ENCODE results near the gene MORN1. TPM values are rescaled to one million over a fixed set of nuclear protein-coding genes. Genes with fewer than 3 reads are reported as not detected.

MORN1 gene
- total RNA-seq, 1 donor from 2014 or later = 12.1 TPM

DNA sequence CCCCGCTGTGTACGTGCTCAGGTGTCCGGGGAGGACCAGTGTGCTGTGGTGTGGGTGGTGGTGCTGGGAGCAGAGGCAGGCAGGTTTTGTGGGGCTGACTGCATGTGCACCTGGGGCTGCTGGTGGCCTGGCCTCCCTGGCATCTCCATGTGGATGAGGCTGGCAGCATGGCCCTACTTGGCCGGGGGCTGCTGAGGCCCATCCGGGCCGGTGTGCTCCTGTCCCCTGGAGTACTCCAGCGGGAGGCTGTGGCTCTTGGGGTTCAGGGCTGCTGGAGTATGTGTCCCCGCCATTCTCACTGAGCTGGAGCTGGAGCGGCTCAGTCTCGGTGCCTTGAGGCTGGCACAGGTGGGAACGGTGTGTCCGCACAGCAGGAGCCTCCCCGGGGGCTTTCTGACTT is 41.8 kb upstream of the MORN1 start:
- Mint-ChIP-seq H3K27me3 (ENCODE audit: unreplicated experiment) (peaks cover 4% of the 10 kb centered on the region), H3K4me1 (ENCODE audit: unreplicated experiment) (no peaks in the 10 kb centered on the region), H3K4me3 (ENCODE audit: unreplicated experiment) (no peak overlapping the region), H3K27ac (ENCODE audit: unreplicated experiment) (no peak overlapping the region), H3K9me3 (ENCODE audit: unreplicated experiment) (no peaks in the 10 kb centered on the region), H3K36me3 (ENCODE audit: low read depth, unreplicated experiment) (no peaks in the 10 kb centered on the region)
- DNase-seq (ENCODE audit: low spot score) = no peak
- TF ChIP-seq, protein P1, sequence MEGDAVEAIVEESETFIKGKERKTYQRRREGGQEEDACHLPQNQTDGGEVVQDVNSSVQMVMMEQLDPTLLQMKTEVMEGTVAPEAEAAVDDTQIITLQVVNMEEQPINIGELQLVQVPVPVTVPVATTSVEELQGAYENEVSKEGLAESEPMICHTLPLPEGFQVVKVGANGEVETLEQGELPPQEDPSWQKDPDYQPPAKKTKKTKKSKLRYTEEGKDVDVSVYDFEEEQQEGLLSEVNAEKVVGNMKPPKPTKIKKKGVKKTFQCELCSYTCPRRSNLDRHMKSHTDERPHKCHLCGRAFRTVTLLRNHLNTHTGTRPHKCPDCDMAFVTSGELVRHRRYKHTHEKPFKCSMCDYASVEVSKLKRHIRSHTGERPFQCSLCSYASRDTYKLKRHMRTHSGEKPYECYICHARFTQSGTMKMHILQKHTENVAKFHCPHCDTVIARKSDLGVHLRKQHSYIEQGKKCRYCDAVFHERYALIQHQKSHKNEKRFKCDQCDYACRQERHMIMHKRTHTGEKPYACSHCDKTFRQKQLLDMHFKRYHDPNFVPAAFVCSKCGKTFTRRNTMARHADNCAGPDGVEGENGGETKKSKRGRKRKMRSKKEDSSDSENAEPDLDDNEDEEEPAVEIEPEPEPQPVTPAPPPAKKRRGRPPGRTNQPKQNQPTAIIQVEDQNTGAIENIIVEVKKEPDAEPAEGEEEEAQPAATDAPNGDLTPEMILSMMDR (IDR thresholded peaks at IDR 0.05; ENCODE audit: unreplicated experiment) = no peak

DNA sequence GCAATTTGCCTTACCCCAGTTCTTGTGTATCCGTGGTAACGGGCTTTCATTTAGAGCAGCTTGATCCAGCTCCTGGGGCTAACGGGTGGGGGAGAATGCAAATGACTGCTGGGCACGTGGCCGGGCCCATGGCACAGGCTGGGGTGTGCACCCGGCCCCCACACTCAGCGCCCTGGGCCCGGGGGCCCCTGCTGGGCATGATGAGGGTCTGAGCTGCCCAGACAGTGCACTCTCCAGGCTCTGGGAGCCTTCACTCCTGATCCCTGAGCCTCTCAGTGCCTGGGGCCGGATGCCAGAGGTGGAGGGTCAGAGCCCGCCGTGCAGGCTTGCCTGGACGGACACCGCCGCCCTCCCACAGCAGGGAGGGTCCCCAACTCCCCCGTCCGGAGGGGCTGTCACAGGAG is 41.1 kb upstream of the MORN1 start:
- no peak overlapping the region for H3K4me3 Mint-ChIP-seq (ENCODE audit: unreplicated experiment)
- no peak overlapping the region for H3K27ac Mint-ChIP-seq (ENCODE audit: unreplicated experiment)
- no peak for DNase-seq (ENCODE audit: low spot score)
- H3K36me3 Mint-ChIP-seq (ENCODE audit: low read depth, unreplicated experiment) = no peaks in the 10 kb centered on the region
- no peaks in the 10 kb centered on the region for H3K9me3 Mint-ChIP-seq (ENCODE audit: unreplicated experiment)
- TF ChIP-seq, protein P1 (IDR thresholded peaks at IDR 0.05; ENCODE audit: unreplicated experiment) = no peak
- no peaks in the 10 kb centered on the region for H3K4me1 Mint-ChIP-seq (ENCODE audit: unreplicated experiment)
- H3K27me3 Mint-ChIP-seq (ENCODE audit: unreplicated experiment) = peaks cover 4% of the 10 kb centered on the region

DNA sequence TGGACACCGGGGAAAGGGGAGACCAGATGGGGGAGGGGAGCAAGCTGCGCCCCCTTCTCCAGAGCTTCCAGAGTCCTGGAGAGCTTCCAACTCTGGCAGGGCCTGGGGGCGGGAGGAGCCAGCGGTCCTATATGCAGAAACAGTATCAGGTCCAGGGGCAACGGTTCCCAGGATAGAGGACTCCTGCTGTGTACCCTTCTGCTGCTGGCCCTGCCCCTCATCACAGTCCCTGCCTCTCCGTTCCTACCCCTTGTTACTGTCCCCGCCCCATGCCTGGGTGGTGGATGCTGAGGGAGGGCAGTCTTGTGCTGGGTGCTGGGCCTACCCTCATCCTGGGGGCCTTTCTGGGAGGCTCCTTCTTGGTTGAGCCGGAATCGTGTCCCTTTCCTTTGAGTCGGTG is 40.2 kb upstream of the MORN1 start:
- no peaks in the 10 kb centered on the region for H3K36me3 Mint-ChIP-seq (ENCODE audit: low read depth, unreplicated experiment)
- DNase-seq (ENCODE audit: low spot score) = no peak
- H3K4me1 Mint-ChIP-seq (ENCODE audit: unreplicated experiment) = no peaks in the 10 kb centered on the region
- H3K4me3 Mint-ChIP-seq (ENCODE audit: unreplicated experiment) = no peak overlapping the region
- H3K27ac Mint-ChIP-seq (ENCODE audit: unreplicated experiment) = no peak overlapping the region
- H3K9me3 Mint-ChIP-seq (ENCODE audit: unreplicated experiment) = no peaks in the 10 kb centered on the region
- TF ChIP-seq, protein P1 (IDR thresholded peaks at IDR 0.05; ENCODE audit: unreplicated experiment) = no peak
- peaks cover 1% of the 10 kb centered on the region for H3K27me3 Mint-ChIP-seq (ENCODE audit: unreplicated experiment)

DNA sequence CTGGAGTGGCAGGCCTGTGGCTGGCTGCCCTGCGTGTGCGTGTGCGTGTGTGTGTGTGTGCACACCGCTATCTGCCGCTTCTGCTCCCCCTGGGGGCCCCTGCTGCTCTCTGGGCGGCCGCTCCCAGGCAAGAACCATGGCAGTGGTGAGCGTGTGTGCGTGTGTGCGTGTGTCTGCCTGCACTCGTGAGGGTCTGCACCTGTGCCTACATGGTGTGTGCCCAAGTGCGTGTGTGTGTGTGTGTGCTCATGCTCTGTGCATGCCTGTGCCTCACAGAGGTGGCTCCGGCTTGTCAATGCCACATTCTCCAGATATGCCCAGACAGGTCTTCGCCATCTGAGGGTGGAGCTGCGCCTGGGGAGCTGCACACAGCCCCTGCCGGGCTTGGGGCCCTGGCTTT is 39.7 kb upstream of the MORN1 start:
- Mint-ChIP-seq H3K27me3 (ENCODE audit: unreplicated experiment) (peaks cover 1% of the 10 kb centered on the region), H3K27ac (ENCODE audit: unreplicated experiment) (no peak overlapping the region), H3K4me1 (ENCODE audit: unreplicated experiment) (no peaks in the 10 kb centered on the region), H3K4me3 (ENCODE audit: unreplicated experiment) (no peak overlapping the region), H3K36me3 (ENCODE audit: low read depth, unreplicated experiment) (no peaks in the 10 kb centered on the region), H3K9me3 (ENCODE audit: unreplicated experiment) (no peaks in the 10 kb centered on the region)
- DNase-seq (ENCODE audit: low spot score) = no peak
- TF ChIP-seq, protein P1 (IDR thresholded peaks at IDR 0.05; ENCODE audit: unreplicated experiment) = no peak

DNA sequence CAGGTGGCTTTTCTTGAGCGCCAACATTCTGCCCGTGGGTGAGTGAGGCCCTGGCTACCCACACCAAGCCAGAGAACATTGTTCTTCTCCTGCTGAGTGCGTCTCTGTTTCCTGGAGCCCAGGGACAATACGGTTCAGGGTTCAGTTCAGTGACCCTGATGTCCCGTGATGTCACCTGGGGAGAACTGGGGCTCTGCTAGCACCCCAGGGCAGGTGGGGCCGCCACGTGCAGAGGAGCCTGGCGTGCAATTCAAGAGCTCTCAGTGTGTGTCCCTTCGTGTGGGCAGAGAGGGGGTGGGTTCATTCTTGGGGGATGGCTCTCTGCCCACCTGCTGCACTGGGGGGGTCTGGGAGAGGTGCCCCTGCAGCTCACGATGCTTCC is 39.2 kb upstream of the MORN1 start:
- Mint-ChIP-seq H3K4me1 (ENCODE audit: unreplicated experiment) (no peaks in the 10 kb centered on the region), H3K27me3 (ENCODE audit: unreplicated experiment) (peaks cover 1% of the 10 kb centered on the region), H3K4me3 (ENCODE audit: unreplicated experiment) (no peak overlapping the region), H3K9me3 (ENCODE audit: unreplicated experiment) (no peaks in the 10 kb centered on the region), H3K36me3 (ENCODE audit: low read depth, unreplicated experiment) (no peaks in the 10 kb centered on the region), H3K27ac (ENCODE audit: unreplicated experiment) (no peak overlapping the region)
- DNase-seq (ENCODE audit: low spot score) = no peak
- TF ChIP-seq, protein P1 (IDR thresholded peaks at IDR 0.05; ENCODE audit: unreplicated experiment) = no peak

All from endothelial cell (in vitro differentiated cells).